HepG2 (cell line): ENCODE measurements around the gene CPNE4. TPM values are rescaled to one million over a fixed set of nuclear protein-coding genes. Genes with fewer than 3 reads are reported as not detected.
A peak's percentile ranks its signal among the peaks of the same experiment; 100 is the strongest.

Experiments
- ATAC-seq: fragments of 200-7000 bp; cut with Tn5 transposase; 3 replicates; pipeline ENCODE4 v1.9.1; 2020; ENCODE audit warnings: mild to moderate bottlenecking, moderate library complexity
- BruUV-seq: library from RNA; stranded (reverse); fragments of 400-500 nt; replicated peaks from 2 replicates; lab custom pipeline; 2021; lab: Mats Ljungman, UMichigan
- CTCF ChIA-PET: fragments of 300-600 bp; formaldehyde crosslinking; extraction: SDS; loops from one replicate; lab custom pipeline; 2021; ENCODE audit warnings: low total read pairs, inconsistent platforms, low intra/inter-chr PET ratio; lab: Yijun Ruan, JAX
- POLR2A ChIA-PET: fragments of 350-600 bp; sonication (Branson Sonifier 250); formaldehyde crosslinking; loops from one replicate; lab custom pipeline; 2020; ENCODE audit warnings: antibody characterized with exemption, inconsistent platforms; lab: Yijun Ruan, JAX
- DNase-seq: peaks from one replicate; pipeline ENCODE4 v3.0.0-alpha.2; 2015; ENCODE audit warnings: low spot score
- FAIRE-seq: peaks from 3 replicates; lab custom pipeline; 2011; peaks lifted over from hg19 to GRCh38; lab: Jason Lieb, UNC
- H2AFZ ChIP-seq: one replicate; pipeline ENCODE4 v1.6.1; 2011; ENCODE audit warnings: low read length, inconsistent platforms
- H3K27ac ChIP-seq: fragments of 300-600 bp; 3 replicates; pipeline ENCODE4 v1.8.0; 2011; ENCODE audit warnings: mixed run types, mild to moderate bottlenecking, mixed read lengths, low read length, inconsistent platforms; ENCODE audit not compliant: insufficient read depth; ENCODE audit errors: extremely low read length
- H3K27me3 ChIP-seq, 2 experiments: fragments of 200-600 bp in 1 of 2; 2 replicates in 1 of 2; 3 replicates in 1 of 2; pipeline versions ENCODE4 v1.6.0 to v1.8.0; 2011; ENCODE audit warnings: low read length in 2 of 2, mild to moderate bottlenecking in 2 of 2, moderate library complexity in 2 of 2, inconsistent platforms in 1 of 2; ENCODE audit not compliant: insufficient read depth in 2 of 2, control insufficient read depth in 1 of 2
- H3K36me3 ChIP-seq, 2 experiments: fragments of 200-600 bp in 1 of 2; replicated peaks in 1 of 2; 2 replicates in 1 of 2; 3 replicates in 1 of 2; pipeline versions ENCODE4 v1.5.1 to v1.8.0; 2011; ENCODE audit warnings: low read length in 2 of 2, inconsistent platforms in 1 of 2; ENCODE audit not compliant: insufficient read depth in 2 of 2, control insufficient read depth in 1 of 2
- H3K4me1 ChIP-seq: 2 replicates; pipeline ENCODE4 v1.5.1; 2012; ENCODE audit warnings: low read length, inconsistent platforms; ENCODE audit not compliant: insufficient read depth
- H3K4me2 ChIP-seq: 2 replicates; pipeline ENCODE4 v1.6.0; 2011; ENCODE audit warnings: low read depth, low read length, inconsistent platforms
- H3K4me3 ChIP-seq, 3 experiments: fragments of 200-600 bp in 1 of 3; sonication (generic), shearing (Covaris generic) in 1 of 3; replicated peaks in 1 of 3; 2 replicates each; pipeline ENCODE4 v1.5.1; 2011 to 2016; ENCODE audit warnings: low read length in 3 of 3, inconsistent platforms in 2 of 3, low read depth in 2 of 3, mild to moderate bottlenecking in 2 of 3, control low read depth in 1 of 3, mixed read lengths in 1 of 3; ENCODE audit not compliant: insufficient read depth in 1 of 3
- H3K79me2 ChIP-seq: one replicate; pipeline ENCODE4 v1.6.1; 2011; ENCODE audit warnings: low read length, inconsistent platforms; ENCODE audit not compliant: insufficient read depth
- H3K9ac ChIP-seq: 2 replicates; pipeline ENCODE4 v1.6.0; 2011; ENCODE audit warnings: mild to moderate bottlenecking, low read depth, low read length, inconsistent platforms; ENCODE audit not compliant: insufficient read depth
- H3K9me3 ChIP-seq: 2 replicates; pipeline ENCODE4 v1.5.1; 2012; ENCODE audit warnings: mild to moderate bottlenecking, low read length
- H4K20me1 ChIP-seq: 2 replicates; pipeline ENCODE4 v1.6.0; 2011; ENCODE audit warnings: inconsistent platforms, mild to moderate bottlenecking, low read length, moderate library complexity; ENCODE audit not compliant: insufficient read depth
- CEBPB ChIP-seq: IDR thresholded peaks from 2 replicates; pipeline ENCODE4 v1.6.1; 2011; ENCODE audit warnings: low read depth, low read length, improper control_type of control experiment, borderline replicate concordance
- ELK4 ChIP-seq: sonication (generic); formaldehyde crosslinking; IDR thresholded peaks from 2 replicates; pipeline ENCODE4 v1.9.0; 2021; ENCODE audit warnings: missing genetic modification reagents, borderline replicate concordance
- FOXA1 ChIP-seq, 2 experiments: fragments of 450-650 bp in 1 of 2; sonication (generic) in 1 of 2; formaldehyde crosslinking in 1 of 2; IDR thresholded peaks; 2 replicates each; pipeline versions ENCODE4 v1.4.0 to v1.6.1; 2016 to 2020; ENCODE audit warnings: missing genetic modification reagents in 1 of 2
- GABPA ChIP-seq, 2 experiments: IDR thresholded peaks; 2 replicates each; pipeline ENCODE4 v1.6.1; 2011 to 2016; ENCODE audit warnings: low read depth in 2 of 2, low read length in 1 of 2, missing biosample characterization in 1 of 2, missing genetic modification characterization in 1 of 2
- LCORL ChIP-seq, 2 experiments: fragments of 450-650 bp in 1 of 2; sonication (generic) in 1 of 2; formaldehyde crosslinking in 1 of 2; IDR thresholded peaks; 2 replicates each; pipeline versions ENCODE4 v1.5.0 to v1.6.1; 2017 to 2020; ENCODE audit warnings: antibody characterized with exemption in 1 of 2, missing genetic modification reagents in 1 of 2
- SALL1 ChIP-seq: sonication (generic); formaldehyde crosslinking; IDR thresholded peaks from 2 replicates; pipeline ENCODE4 v1.8.0; 2022; ENCODE audit warnings: mild to moderate bottlenecking, missing genetic modification reagents
- TFAP4 ChIP-seq: sonication (generic); IDR thresholded peaks from 2 replicates; pipeline ENCODE4 v1.6.1; 2016; ENCODE audit warnings: low read depth, borderline replicate concordance
- TSC22D2 ChIP-seq: sonication (generic); formaldehyde crosslinking; IDR thresholded peaks from 2 replicates; pipeline ENCODE4 v1.5.1; 2020; ENCODE audit warnings: missing genetic modification reagents, mild to moderate bottlenecking, borderline replicate concordance
- ZBTB1 ChIP-seq: sonication (generic); formaldehyde crosslinking; IDR thresholded peaks from 2 replicates; pipeline ENCODE4 v1.4.0; 2020; ENCODE audit warnings: missing genetic modification reagents, borderline replicate concordance
- ZNF256 ChIP-seq: sonication (generic); formaldehyde crosslinking; conservative IDR thresholded peaks from 2 replicates; pipeline ENCODE4 v1.4.0; 2020; ENCODE audit warnings: missing genetic modification reagents
- ZNF3 ChIP-seq: IDR thresholded peaks from 2 replicates; pipeline ENCODE4 v1.7.0; 2017; ENCODE audit warnings: inconsistent platforms
- ZNF616 ChIP-seq: sonication (generic); formaldehyde crosslinking; IDR thresholded peaks from 2 replicates; pipeline ENCODE4 v1.5.0; 2020; ENCODE audit warnings: low read depth, mild to moderate bottlenecking, missing genetic modification reagents
- ZNF687 ChIP-seq: sonication (generic); formaldehyde crosslinking; IDR thresholded peaks from 2 replicates; pipeline ENCODE4 v1.5.1; 2020; ENCODE audit warnings: mild to moderate bottlenecking, missing genetic modification reagents, moderate library complexity
- in situ Hi-C: cut with HindIII; loops from 2 replicates; pipeline ENCODE4 v1.10.0; 2017; ENCODE audit warnings: low pct_unique_long_range_greater_than_20kb; ENCODE audit not compliant: extremely low pct_ligation_motif_present
- intact Hi-C: fragments of 100-400 bp; cut with micrococcal nuclease; formaldehyde crosslinking; loops from one replicate; pipeline ENCODE4 v1.10.0; 2022; ENCODE audit not compliant: unreplicated experiment
- polyA plus RNA-seq, 8 experiments: library from polyadenylated mRNA; depleted of rRNA in 3 of 8; stranded (reverse) in 7 of 8; unstranded in 1 of 8; fragments of >200 nt; fragmentation: Illumina TruSeq in 4 of 8; extraction: Trizol in 4 of 8; gene quantifications; 2 replicates each; pipeline versions ENCODE4 v1.2.1 to v1.2.3, GENCODE V29; 2011 to 2016; ENCODE audit warnings: low read depth in 4 of 8, missing spikeins in 1 of 8, mixed read lengths in 1 of 8; ENCODE audit not compliant: insufficient read depth in 1 of 8
- total RNA-seq, 5 experiments: library from RNA; depleted of rRNA; stranded (reverse); fragments of >200 nt; fragmentation: Illumina TruSeq; extraction: Trizol; gene quantifications; 2 replicates each; pipeline ENCODE4 v1.2.3, GENCODE V29; 2016; ENCODE audit warnings: low read depth in 1 of 5

Gene CPNE4
- total and polyA plus RNA-seq, 2 of the 13 experiments (the other 11 are each of a cell fraction or from before 2014, with no cell fraction given), result not detected

GRCh38 chr3:131735544-131735943 lies 299.3 kb downstream of the CPNE4 start:
- DNase-seq (no peak), ATAC-seq (no peak), FAIRE-seq (no peak)
- Histone ChIP-seq H3K4me2 (no peak overlapping the region), H3K79me2 (no peaks in the 10 kb centered on the region), H3K4me1 (no peaks in the 10 kb centered on the region), H3K9me3 (no peaks in the 10 kb centered on the region), H3K9ac (no peak overlapping the region), H4K20me1 (no peaks in the 10 kb centered on the region), H3K4me3 (no peak overlapping the region), H3K27ac (no peak overlapping the region), H2AFZ (no peak overlapping the region), H3K36me3 (no peaks in the 10 kb centered on the region), H3K27me3 (no peaks in the 10 kb centered on the region; a peak in 1 of 5 replicates)
- in situ Hi-C loops, result no loop called here
- intact Hi-C loops, result no loop called here
- CTCF ChIA-PET, result no interaction called here
- no TSS peak for BruUV-seq
- TF ChIP-seq LCORL (IDR thresholded peaks at IDR 0.05), result peak; percentile 74
- TF ChIP-seq LCORL (CRISPR knock-in tag; IDR thresholded peaks at IDR 0.05), result no peak
- no peak for TF ChIP-seq ZNF3 (CRISPR knock-in tag)
- POLR2A ChIA-PET, result no interaction called here

GRCh38 chr3:131735116-131735515 lies 299.7 kb downstream of the CPNE4 start:
- Histone ChIP-seq H3K4me1 (no peaks in the 10 kb centered on the region), H2AFZ (no peak overlapping the region), H3K9ac (no peak overlapping the region), H3K79me2 (no peaks in the 10 kb centered on the region), H3K4me2 (no peak overlapping the region), H3K9me3 (no peaks in the 10 kb centered on the region), H3K36me3 (no peaks in the 10 kb centered on the region), H3K4me3 (no peak overlapping the region), H3K27ac (no peak overlapping the region), H3K27me3 (no peaks in the 10 kb centered on the region; a peak in 1 of 5 replicates), H4K20me1 (no peaks in the 10 kb centered on the region)
- DNase-seq (no peak), ATAC-seq (no peak), FAIRE-seq (no peak)
- ChIA-PET CTCF (no interaction called here), POLR2A (no interaction called here)
- intact Hi-C loops, result no loop called here
- BruUV-seq, result no TSS peak
- in situ Hi-C loops, result no loop called here
- no peak for TF ChIP-seq ZNF687
- TF ChIP-seq TFAP4, result no peak
- TF ChIP-seq FOXA1 (IDR thresholded peaks at IDR 0.05), result no peak
- TF ChIP-seq FOXA1 (CRISPR knock-in tag; IDR thresholded peaks at IDR 0.05), result no peak
- TF ChIP-seq GABPA (IDR thresholded peaks at IDR 0.05; ENCODE audit: low read depth, low read length), result no peak
- no peak for TF ChIP-seq GABPA (CRISPR knock-in tag; IDR thresholded peaks at IDR 0.05; ENCODE audit: low read depth)
- no peak for TF ChIP-seq SALL1 (CRISPR knock-in tag)
- no peak for TF ChIP-seq ZNF616 (CRISPR knock-in tag)
- no peak for TF ChIP-seq ZNF256
- TF ChIP-seq CEBPB, result no peak
- TF ChIP-seq ZBTB1 (CRISPR knock-in tag), result no peak
- TF ChIP-seq ELK4 (CRISPR knock-in tag), result no peak
- TF ChIP-seq TSC22D2, result no peak
